NCI-H82 treated with DMSO at 0.1 percent for 48 hours (cell line): Measurements from ENCODE around the gene ITGB7.
A peak's percentile ranks its signal among the peaks of the same experiment; 100 is the strongest.
"Not testable (repeated sequence)": the region's sequence is repeated elsewhere in the genome, so short reads cannot be mapped to it uniquely, and the experiment has no call there.

Experiments
- DNase-seq: peaks from one replicate; lab custom pipeline; 2025; ENCODE audit not compliant: unreplicated experiment; lab: John Stamatoyannopoulos, UW

The ITGB7 gene

DNA sequence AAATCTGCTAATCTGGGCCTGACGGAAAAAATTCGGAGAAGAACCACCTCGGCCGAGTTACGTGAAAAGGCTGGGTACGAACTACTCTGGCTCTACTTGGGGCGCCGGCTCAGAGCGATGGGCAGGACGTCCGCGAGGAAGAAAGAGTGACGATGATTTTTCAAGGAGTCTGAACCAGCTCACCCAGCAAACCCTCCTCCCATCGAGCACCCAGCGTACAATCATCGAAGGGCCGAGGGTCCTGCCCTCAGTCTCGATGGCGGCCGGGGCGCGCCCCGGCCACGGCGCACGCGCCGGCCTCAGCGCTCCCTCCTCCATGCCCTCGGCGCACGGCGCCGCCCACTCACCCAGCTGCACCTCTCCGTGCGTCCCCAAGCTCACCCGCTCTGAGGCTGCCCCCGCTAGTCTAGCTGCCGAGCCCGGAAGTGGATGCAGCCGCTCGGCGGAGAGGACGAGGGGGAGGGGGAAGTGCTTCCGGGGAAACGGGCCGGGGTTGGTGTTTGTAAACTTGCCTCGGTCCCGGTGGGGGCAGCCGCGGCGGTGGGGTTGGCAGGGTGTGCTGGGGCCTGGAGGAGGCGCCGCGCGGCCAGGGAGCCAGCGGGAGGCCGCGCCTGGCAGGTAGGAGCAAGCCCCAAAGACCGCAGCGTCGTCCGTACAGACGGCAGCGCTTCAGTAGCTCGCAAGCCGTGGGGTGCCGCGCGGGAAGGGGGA lies 26.7 kb downstream of the ITGB7 start, which contains the start of the genes CSAD and ZNF740:
CSAD (minus strand) TSS at position 706 of the 711 bp plus-strand sequence. CDS start 7,455 bp downstream, outside the sequence.
ZNF740 (plus strand) TSS at position 503 of the 711 bp plus-strand sequence. CDS start 1,262 bp downstream, outside the sequence.
- peak; percentile 94 for DNase-seq

DNA sequence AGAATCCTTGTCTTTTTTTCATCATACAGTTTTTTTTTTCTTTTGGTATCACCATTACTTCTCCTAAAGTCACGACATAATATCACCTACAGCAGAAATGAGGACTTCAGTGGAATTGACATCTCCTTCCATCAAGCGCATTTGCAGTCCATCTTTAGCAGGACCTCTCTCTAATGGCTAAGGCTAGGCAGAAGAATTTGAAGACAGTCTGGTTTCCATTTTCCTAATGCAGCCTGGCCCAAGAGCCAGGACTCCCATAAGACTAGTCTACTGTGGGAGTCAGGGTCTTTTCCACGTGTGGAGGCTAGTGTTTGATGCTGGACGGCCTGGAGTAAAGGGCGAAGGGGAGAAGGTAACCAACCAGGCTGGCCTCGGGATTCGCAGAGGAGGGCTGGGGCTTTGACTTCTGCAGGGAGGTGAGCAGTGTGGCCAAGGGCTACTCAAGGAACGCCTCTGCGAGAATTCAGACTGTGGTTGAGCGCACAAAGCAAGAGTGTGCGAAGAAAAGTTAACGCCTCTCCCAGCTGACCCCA lies 27.3 kb downstream of the ITGB7 start:
- no peak for DNase-seq

- DNase-seq = not testable (repeated sequence)
These were observed 28.2 kb downstream of the ITGB7 start for GRCh38 chr12:53178803-53179202.

GRCh38 chr12:53177447-53177846 lies 29.6 kb downstream of the ITGB7 start:
- not testable (repeated sequence) for DNase-seq

DNA sequence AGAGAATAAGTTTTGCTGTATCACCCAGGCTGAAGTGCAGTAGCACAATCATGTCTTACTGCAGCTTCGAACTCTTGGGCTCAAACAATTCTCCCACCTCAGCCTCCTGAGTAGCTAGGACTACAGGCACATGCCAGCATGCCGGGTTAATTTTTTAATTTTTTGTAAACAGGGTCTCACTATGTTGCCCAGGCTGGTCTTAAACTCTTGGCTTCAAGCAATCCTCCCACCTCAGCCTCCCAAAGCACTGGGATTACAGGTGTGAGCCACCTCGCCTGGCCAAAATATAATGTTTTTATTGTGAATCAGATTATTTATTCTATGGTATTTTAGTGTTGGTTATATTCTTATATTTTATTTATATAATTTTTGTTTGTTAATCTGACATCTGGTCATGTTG lies 30.3 kb downstream of the ITGB7 start:
- no peak for DNase-seq

GRCh38 chr12:53174881-53175491 lies 32.1 kb downstream of the ITGB7 start:
- DNase-seq = no peak

DNA sequence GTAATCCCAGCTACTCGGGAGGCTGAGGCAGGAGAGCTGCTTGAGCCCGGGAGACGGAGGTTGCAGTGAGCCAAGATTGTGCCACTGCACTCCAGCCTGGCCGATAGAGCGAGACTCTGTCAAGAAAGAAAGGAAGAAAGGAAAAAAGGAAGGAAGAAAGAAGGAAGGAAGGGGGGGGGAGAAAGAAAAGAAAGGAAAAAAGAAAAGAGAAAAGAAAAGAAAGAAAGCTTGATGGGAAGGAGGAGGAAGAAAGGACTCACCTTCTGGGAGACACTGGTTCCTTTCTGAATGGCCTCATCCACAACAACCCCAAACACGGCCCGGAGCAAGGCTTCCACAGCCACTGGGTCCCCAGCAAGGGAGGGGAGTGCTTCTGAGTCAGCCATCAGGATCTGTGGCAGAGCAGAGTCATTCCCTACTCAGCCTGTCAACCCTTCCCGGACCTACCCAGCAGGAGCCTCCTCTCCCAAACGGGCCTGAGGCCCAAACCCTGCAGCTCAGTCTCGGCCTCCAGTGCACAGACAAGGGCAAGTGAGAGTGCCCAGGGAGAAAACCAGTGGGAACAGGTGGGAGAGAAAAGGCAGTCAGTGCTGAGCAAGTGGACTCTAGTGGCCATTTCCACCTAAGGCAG lies 33.9 kb downstream of the ITGB7 start:
- no peak for DNase-seq

DNA sequence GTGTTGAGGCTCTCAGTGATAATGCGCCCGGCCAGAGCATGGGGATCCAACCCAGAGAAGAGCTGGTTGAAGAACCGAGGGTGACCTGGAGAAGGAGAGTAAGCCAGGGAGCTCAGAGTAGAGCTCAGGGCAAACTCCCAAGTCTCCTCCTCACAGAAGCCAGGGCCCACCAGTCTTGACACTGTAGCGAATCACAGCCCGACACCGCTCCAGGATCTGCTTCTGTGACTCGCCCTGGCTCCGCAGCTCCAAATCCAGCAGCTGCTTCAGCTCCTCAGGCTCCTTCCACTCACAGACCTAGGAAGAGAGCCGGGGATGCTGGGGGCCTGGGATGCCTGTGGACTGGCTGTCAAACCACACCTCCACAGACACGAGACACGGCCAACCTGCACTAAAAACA lies 34.7 kb downstream of the ITGB7 start:
- no peak for DNase-seq

DNA sequence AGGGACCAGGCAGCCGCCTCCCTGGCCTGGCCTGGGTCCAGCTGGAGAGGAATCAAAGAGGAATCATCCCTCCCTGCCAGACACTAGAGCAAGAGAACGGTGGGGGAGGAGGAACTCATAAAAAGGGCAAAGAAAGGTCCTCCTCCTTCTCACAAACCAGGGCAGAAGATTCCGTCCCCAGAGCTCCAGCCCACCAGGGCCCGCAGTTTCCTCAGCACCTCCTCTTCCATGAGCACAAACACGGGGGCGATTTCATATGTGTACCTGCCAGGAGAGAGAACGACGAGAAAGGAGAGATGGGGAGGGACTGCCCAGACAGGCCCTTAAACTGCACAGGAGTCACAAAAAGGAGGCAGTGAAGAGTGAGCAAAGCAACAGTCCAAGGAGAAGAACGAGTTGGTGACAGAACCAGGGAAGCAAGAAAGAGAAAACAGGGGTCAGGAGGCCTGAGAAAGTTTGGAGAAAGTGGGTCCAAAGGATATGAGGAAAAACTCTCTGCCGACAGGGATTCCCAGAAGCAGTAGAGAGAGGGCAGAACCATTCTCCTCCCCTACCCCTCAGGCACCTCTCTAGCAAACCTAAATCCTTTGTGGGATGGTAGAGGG lies 35.2 kb downstream of the ITGB7 start:
- DNase-seq = no peak

DNA sequence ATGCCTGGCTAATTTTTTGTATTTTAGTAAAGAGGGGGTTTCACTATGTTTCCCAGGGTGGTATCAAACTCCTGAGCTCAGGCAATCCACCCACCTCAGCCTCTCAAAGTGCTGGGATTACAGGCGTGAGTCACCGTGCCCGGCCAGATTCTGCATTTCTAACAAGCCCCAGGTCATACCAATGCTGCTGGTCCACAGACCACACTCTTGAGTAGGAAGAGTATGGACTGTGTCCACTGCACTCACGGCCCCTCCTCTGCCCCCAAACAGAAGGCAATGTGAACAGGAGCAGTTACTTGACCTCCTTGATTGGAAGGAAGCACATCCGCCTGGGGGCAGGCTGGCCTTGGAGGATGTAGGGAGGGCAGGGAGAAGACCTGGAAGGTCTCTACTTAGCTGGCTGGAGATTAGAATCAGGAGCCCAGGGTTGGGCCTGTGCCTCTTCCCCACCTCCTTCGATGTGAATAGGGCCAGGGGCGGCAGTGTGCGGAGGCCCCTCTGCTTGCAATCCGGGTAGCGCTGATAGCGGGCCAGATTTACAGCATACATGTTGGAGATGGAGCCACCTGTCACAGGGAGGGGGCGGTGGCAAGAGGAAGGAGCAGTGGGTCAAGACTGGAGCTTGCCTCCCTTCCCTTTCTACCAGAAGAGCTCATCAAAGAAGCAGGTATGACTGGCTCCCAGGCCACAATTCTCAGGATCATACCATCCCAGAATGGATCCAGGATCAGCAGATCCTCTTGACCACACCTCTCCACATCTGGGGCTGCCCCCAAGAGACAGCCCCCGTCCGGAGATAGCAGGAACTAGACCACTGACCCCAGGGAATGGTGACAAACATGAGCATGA lies 36.0 kb downstream of the ITGB7 start:
- DNase-seq = no peak

DNA sequence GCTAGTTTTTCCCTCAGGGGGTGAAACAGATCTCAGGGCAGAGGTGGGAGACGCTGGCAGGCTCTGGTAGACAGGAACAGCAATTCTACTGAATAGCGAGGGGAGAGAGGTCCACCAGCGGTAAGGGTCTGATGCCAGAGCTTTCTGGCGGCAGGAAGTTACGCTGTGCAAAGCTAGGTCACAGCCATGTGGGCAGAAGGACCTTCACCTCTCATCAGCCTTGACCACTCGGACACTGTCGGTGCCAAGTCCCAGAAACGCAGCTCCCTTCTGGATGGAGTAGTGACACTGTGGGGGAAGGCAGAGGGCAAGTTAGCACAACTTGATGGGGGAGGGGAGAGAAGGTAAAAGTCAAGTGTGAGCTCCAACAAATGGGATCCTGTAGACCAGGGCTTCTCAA lies 36.8 kb downstream of the ITGB7 start:
- DNase-seq = no peak

- DNase-seq = no peak
These were observed 37.4 kb downstream of the ITGB7 start for GRCh38 chr12:53169644-53170043.

DNA sequence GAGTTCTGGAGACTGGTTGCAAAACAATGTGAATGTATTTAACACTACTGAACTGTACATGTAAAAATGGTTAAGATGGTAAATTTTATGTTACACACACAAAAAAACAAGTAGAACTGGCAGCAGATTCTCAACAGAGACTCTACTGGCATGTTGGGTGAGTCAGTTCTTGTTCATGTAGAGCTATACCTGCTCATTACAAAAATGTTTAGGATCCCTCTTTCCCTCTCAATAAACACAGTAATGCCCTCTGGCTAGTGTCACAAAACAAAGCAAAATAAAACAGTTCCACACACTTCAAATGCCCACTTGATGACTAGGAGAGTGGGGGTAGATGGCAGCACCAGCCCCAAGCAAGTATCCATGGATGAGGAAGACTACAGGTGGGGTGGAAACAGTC lies 40.2 kb downstream of the ITGB7 start:
- DNase-seq = no peak

DNA sequence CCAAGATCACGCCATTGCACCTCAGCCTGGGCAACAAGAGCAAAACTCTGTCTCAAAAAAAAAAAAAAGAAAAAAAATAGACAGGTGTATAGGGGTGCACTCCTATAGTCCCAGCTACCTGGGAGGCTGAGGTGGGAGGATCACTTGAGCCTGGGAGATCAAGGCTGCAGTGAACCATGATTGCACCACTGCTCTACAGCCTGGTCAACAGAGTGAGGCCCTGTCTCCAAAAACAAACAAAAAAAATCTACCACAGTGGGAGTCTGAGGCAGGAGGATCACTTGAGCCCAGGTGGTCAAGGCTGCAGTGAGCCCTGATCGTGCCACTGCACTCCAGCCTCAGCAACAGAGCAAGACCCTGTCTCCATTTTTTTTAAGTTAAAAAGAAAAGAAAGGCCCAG lies 44.0 kb downstream of the ITGB7 start:
- DNase-seq = not testable (repeated sequence)

- DNase-seq = no peak
These were observed 45.7 kb downstream of the ITGB7 start for GRCh38 chr12:53161119-53161911.

DNA sequence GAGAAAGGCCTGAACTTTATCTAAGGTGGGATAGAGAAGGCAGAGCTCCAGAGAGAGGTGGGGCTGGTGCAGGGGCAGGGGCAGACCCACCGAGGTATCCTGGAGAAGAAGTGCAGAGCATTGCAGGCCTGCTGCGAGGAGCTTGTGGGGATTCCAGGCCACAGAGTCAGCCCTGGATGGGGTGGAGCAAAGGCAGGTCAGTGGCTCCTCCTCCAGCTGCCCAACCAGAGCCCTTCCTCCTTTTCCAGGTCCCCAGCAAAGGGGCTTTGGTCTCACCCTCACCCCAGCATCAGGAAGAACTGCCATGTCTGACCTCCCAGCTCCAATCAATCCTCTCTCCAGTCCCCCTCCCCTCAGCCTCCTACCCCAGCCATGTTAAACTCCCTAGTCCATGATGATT lies 46.4 kb downstream of the ITGB7 start:
- DNase-seq = no peak

- DNase-seq = no peak
These were observed 47.1 kb downstream of the ITGB7 start for GRCh38 chr12:53160000-53160399.

DNA sequence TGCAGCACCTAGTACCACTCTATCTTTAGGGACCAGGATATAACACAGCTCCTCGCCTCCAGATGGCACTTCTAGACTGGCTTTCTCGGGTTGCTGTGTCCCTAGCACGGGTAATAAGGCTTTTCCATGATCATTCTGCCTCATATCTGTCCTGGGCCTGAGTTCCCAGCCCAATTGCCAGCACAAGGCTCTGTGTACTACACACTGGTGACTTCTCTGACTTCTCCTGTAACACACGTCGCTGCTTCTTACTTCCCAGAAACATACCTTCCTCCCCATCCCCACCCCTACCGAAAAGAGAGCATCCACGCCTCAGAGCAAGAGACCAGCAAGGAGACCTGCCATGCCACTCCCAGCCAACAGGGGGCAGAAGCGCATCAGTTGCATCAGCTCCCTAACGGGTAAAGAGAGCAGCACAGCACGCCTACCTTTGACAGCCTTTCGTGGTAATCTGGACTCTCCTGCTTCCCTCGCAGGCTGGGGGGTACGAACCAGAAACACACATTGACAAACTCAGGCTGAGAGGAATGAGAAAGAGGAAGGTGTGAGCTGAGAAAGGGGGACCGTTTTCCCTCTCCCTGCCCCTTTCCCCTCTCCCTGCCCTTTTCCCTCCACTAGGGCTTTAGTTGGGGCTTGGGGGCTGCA lies 47.7 kb downstream of the ITGB7 start:
- DNase-seq = peak; percentile 60

DNA sequence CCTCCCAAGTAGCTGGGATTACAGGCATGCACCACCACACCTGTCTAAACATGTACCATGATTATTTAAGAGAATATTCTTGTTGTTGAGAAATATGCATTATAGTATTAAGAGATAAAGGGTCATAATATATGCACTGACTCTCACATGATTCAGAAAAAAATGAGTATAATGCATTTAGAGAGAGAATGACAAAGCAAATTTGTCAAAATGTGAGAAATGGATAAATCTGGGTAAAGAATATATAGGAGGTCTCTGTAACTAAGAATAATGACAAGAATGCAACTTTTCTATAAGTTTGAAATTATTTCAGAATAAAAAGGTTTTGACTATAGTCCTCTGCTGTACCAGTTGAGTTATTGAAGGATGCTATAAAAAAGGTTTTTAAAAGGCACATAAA lies 54.7 kb downstream of the ITGB7 start:
- no peak for DNase-seq
